Measurements from ENCODE around the gene NCR3LG1. TPM values are rescaled to one million over a fixed set of nuclear protein-coding genes. Genes with fewer than 3 reads are reported as not detected.

The NCR3LG1 gene
- total RNA-seq = 1 to 10 TPM; 1.3 to 5.8 TPM
- 1 to 10 TPM in 1 of 2 donors, under 1 TPM in 1; 0.94 to 3.0 TPM for polyA plus RNA-seq
- long read RNA-seq, donor 1 = 0 reads
- long read RNA-seq, donor 2 = 0 reads
- long read RNA-seq, donor 3 = 0 reads
- long read RNA-seq, donor 4 = 0 reads
- long read RNA-seq, donor 5, partial matches to known transcripts = 11 of 11 reads
- long read RNA-seq, donor 5, other reads (novel, unspliced or antisense) = 0 of 11 reads

DNA sequence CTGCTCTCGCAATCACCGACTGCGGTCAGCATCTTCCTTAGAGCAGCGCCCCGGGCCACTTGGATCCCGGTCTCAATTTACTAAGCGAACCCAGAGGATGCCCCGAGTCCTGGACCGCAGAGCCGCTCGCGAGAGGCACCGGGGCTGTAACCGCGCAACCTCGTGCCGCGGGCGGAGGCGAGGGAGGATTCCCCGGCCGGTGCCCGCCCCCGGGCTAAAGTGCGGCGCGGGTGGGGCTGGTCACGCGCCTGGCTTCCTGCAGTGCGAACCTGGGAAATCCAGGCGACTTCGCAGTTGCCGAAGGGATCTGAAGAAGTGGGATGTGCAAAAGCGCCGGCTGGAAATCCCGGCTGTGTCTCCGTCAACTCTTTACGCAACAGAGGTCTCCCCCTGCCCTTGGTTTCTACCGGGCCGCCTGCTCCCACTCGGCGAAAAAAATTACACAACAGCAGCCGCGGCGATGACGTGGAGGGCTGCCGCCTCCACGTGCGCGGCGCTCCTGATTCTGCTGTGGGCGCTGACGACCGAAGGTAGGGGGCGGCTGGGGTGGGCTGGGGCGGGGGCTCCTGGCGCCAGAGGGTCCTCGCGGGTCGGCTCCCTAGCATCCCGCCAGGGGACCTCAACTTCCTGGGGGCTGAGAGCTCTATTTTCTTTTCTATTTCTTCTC, at the start of gene NCR3LG1:
Gene NCR3LG1 (plus strand): TSS at position 291 of the 667 bp plus-strand sequence. CDS start 170 bp downstream, at position 461.
- TF ChIP-seq, protein P1, sequence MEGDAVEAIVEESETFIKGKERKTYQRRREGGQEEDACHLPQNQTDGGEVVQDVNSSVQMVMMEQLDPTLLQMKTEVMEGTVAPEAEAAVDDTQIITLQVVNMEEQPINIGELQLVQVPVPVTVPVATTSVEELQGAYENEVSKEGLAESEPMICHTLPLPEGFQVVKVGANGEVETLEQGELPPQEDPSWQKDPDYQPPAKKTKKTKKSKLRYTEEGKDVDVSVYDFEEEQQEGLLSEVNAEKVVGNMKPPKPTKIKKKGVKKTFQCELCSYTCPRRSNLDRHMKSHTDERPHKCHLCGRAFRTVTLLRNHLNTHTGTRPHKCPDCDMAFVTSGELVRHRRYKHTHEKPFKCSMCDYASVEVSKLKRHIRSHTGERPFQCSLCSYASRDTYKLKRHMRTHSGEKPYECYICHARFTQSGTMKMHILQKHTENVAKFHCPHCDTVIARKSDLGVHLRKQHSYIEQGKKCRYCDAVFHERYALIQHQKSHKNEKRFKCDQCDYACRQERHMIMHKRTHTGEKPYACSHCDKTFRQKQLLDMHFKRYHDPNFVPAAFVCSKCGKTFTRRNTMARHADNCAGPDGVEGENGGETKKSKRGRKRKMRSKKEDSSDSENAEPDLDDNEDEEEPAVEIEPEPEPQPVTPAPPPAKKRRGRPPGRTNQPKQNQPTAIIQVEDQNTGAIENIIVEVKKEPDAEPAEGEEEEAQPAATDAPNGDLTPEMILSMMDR (IDR thresholded peaks at IDR 0.05; ENCODE audit: control extremely low read depth, extremely low read depth) = no peak
- peak; percentile 55 to 61 (median 60) for DNase-seq
- WGBS, 2 donors = 1 to 2% methylated on average over 61 of the region's 61 CpGs
- H3K27ac ChIP-seq (ENCODE audit: low read depth in 1 of 2, low read length in 1 of 2) = peak within 1 kb of the TSS in 1 of 2 donors; percentile 39
- H3K27me3 ChIP-seq (ENCODE audit: control insufficient read depth in 3 of 3, insufficient read depth in 3 of 3, low read length in 2 of 3) = peaks cover 0 to 27% (median 20%) of the 10 kb centered on the region in 3 donors
- H3K36me3 ChIP-seq (ENCODE audit: control insufficient read depth in 4 of 4, insufficient read depth in 4 of 4, low read length in 4 of 4) = no peaks in the 10 kb centered on the region
- H3K9me3 ChIP-seq (ENCODE audit: control insufficient read depth in 4 of 4, insufficient read depth in 3 of 4, low read length in 3 of 4) = no peaks in the 10 kb centered on the region
- H3K4me1 ChIP-seq (ENCODE audit: control insufficient read depth in 5 of 5, insufficient read depth in 5 of 5, low read length in 5 of 5) = peaks cover 0 to 15% (median 2%) of the 10 kb centered on the region in 5 donors
- peak within 1 kb of the TSS; percentile 47 for H3K4me3 ChIP-seq
- H3K9ac ChIP-seq (ENCODE audit: insufficient read depth in 1 of 2, low read length in 2 of 2) = no peak within 1 kb of the TSS
- peak; percentile 51 for ATAC-seq (ENCODE audit: insufficient read depth, low FRiP score)

GRCh38 chr11:17313349-17314231, 38.0 kb upstream of the NCR3LG1 start:
- TF ChIP-seq, protein P1 (IDR thresholded peaks at IDR 0.05; ENCODE audit: control extremely low read depth, extremely low read depth) = no peak
- no peak overlapping the region for H3K27ac ChIP-seq (ENCODE audit: low read depth in 1 of 2, low read length in 1 of 2)
- H3K9me3 ChIP-seq (ENCODE audit: control insufficient read depth in 4 of 4, insufficient read depth in 3 of 4, low read length in 3 of 4) = no peaks in the 10 kb centered on the region
- H3K4me1 ChIP-seq (ENCODE audit: control insufficient read depth in 5 of 5, insufficient read depth in 5 of 5, low read length in 5 of 5) = no peaks in the 10 kb centered on the region
- no peak overlapping the region for H3K4me3 ChIP-seq
- H3K9ac ChIP-seq (ENCODE audit: insufficient read depth in 1 of 2, low read length in 2 of 2) = no peak overlapping the region
- H3K36me3 ChIP-seq (ENCODE audit: control insufficient read depth in 4 of 4, insufficient read depth in 4 of 4, low read length in 4 of 4) = peaks cover 0 to 23% (median 9%) of the 10 kb centered on the region in 4 donors
- no peak for ATAC-seq (ENCODE audit: insufficient read depth, low FRiP score)
- 79 to 92% methylated on average over 8 of the region's 8 CpGs for WGBS, 2 donors
- no peak for DNase-seq
- no peaks in the 10 kb centered on the region for H3K27me3 ChIP-seq (ENCODE audit: control insufficient read depth in 3 of 3, insufficient read depth in 3 of 3, low read length in 2 of 3)

DNA sequence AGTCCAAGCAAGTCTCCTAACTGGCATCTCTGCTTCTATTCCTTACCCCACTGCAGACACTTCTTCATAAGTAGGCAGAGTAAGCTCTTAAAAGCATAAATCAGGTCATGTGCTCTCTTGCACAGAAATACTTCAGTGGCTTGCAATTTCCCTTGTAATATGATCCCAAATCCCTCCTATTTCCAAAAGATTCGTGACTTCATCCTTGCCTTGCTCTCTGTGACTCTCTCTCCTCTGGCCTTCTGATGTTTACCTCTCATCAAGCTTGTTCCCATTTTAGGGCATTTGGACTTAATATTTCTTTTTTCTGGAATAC, 37.4 kb upstream of the NCR3LG1 start:
- peak in 2 of 3 donors; percentile 32 to 71 for DNase-seq
- no peak overlapping the region for H3K4me3 ChIP-seq

More for the DNA sequence above, 37.4 kb upstream of the NCR3LG1 start:
- ATAC-seq (ENCODE audit: insufficient read depth, low FRiP score) = no peak
- Histone ChIP-seq H3K27ac (ENCODE audit: low read depth in 1 of 2, low read length in 1 of 2) (no peak overlapping the region), H3K27me3 (ENCODE audit: control insufficient read depth in 3 of 3, insufficient read depth in 3 of 3, low read length in 2 of 3) (no peaks in the 10 kb centered on the region), H3K9ac (ENCODE audit: insufficient read depth in 1 of 2, low read length in 2 of 2) (no peak overlapping the region), H3K36me3 (ENCODE audit: control insufficient read depth in 4 of 4, insufficient read depth in 4 of 4, low read length in 4 of 4) (peaks cover 0 to 25% (median 9%) of the 10 kb centered on the region in 4 donors), H3K4me1 (ENCODE audit: control insufficient read depth in 5 of 5, insufficient read depth in 5 of 5, low read length in 5 of 5) (no peaks in the 10 kb centered on the region), H3K9me3 (ENCODE audit: control insufficient read depth in 4 of 4, insufficient read depth in 3 of 4, low read length in 3 of 4) (no peaks in the 10 kb centered on the region)
- TF ChIP-seq, protein P1 (IDR thresholded peaks at IDR 0.05; ENCODE audit: control extremely low read depth, extremely low read depth) = no peak
- 51 to 88% methylated on average over 1 of the region's 1 CpG for WGBS, 2 donors
